ENCODE results near the gene BCAS2. TPM values are rescaled to one million over a fixed set of nuclear protein-coding genes. Genes with fewer than 3 reads are reported as not detected.
"Not testable (repeated sequence)": the region's sequence is repeated elsewhere in the genome, so short reads cannot be mapped to it uniquely, and the experiment has no call there.

Gene BCAS2
- total RNA-seq, 1 donor = 42.3 TPM

DNA sequence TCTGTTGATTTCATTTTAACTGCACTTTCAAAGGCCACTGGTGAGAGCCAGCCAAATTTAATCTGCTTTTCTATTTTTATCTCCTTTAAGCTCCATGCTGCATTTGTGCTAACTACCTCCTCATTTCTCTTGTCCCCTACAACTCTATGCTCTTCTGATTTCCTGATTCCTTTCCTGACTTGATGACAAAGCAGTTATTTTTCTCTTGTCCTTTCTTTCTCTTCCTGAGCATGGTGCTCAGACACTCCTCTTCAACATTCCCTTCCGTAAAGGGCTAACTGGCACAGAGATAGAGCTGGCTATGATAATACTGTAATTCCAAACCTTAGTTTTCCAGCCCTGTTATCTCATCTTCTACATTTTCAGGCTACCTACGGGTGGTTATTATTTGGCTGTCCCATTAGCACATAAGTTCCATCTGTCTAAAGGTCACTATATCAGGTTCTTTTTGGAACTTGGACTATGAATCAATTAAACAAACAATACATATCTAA lies 6.8 kb upstream of the BCAS2 start:
- DNase-seq (ENCODE audit: low read depth) = no peak
- TF ChIP-seq, protein P1, sequence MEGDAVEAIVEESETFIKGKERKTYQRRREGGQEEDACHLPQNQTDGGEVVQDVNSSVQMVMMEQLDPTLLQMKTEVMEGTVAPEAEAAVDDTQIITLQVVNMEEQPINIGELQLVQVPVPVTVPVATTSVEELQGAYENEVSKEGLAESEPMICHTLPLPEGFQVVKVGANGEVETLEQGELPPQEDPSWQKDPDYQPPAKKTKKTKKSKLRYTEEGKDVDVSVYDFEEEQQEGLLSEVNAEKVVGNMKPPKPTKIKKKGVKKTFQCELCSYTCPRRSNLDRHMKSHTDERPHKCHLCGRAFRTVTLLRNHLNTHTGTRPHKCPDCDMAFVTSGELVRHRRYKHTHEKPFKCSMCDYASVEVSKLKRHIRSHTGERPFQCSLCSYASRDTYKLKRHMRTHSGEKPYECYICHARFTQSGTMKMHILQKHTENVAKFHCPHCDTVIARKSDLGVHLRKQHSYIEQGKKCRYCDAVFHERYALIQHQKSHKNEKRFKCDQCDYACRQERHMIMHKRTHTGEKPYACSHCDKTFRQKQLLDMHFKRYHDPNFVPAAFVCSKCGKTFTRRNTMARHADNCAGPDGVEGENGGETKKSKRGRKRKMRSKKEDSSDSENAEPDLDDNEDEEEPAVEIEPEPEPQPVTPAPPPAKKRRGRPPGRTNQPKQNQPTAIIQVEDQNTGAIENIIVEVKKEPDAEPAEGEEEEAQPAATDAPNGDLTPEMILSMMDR (IDR thresholded peaks at IDR 0.05; ENCODE audit: insufficient read depth, low read depth, low read length) = no peak

DNA sequence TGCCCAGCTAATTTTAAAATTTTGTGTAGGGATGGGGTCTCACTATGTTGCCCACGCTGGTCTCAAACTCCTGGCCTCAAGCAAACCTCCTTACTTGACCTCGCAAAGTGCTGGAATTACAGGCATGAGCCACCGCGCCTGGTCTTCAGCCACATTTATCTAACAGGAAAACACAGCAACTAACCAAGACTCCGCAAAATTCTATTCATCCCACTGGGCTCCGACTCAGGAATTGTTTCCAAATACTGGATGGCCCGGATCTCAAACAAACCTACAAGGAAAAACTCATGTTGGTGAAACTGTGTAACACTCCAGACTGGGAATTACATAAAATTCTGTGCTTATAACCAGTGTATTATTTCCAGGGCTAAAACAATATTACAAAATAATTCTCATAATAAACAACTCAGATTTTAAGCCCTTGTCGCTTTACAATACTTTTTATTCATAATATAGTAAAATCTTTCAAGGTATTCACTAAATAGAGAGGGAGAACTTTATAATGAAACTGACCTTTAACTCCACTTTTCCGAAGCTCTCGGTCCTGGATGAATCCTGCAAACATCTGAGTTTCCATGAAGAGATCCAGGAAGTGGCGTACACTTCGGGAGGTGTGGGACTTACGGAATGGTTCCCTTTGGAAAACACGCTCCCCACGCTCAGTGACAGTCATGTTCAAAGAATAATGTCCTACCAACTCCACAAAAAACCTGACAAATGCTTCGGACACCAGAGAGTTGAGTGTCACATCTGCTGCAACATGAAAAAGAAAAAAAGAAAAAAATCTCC lies 6.0 kb upstream of the BCAS2 start:
- H3K4me3 ChIP-seq (ENCODE audit: low read depth, low read length) = no peak overlapping the region
- TF ChIP-seq, protein P1 (IDR thresholded peaks at IDR 0.05; ENCODE audit: insufficient read depth, low read depth, low read length) = no peak
- DNase-seq (ENCODE audit: low read depth) = no peak

More for the DNA sequence above, 6.8 kb upstream of the BCAS2 start:
- H3K4me3 ChIP-seq (ENCODE audit: low read depth, low read length) = no peak overlapping the region

DNA sequence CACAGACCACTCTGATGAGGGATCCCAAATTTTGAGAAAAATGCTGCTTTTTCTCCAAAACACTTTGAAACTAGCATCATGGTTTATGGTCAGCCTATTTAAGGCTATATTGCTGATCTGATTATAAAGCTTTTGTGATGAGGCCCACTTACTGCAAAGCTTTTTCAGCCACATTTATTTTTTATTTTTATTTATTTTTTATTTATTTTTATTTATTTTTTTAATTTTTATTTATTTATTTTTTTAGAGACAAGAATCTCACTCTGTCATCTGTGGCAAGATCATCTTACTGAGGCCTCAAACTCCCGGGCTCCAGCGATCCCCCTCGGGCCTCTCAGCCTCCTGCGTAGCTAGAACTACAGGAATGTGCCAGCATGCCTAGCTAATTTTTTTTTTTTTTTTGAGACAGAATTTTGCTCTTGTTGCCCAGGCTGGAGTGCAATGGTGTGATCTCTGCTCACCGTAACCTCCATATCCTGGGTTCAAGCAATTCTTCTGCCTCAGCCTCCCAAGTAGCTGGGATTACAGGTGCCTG lies 5.2 kb upstream of the BCAS2 start:
- DNase-seq (ENCODE audit: low read depth) = no peak
- H3K4me3 ChIP-seq (ENCODE audit: low read depth, low read length) = no peak overlapping the region
- TF ChIP-seq, protein P1 (IDR thresholded peaks at IDR 0.05; ENCODE audit: insufficient read depth, low read depth, low read length) = no peak

DNA sequence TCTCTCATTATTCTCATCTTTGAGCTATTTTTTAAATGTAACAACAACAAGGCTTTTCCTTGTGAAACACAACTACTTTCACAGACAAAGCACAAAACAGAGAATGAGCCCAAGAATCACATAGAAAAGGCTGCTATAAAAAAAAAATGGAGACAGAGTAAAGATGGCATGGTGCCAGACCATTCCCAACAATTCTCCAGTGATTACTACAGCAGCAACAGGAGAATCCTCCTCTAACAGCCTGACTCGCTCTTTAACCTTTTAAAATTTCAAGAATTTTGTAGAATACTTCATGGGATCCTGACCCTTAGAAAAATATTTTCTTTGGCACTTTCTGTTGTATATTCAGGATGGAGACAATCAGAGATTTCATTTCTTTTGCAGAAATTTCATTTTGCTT lies 3.8 kb upstream of the BCAS2 start:
- no peak overlapping the region for H3K4me3 ChIP-seq (ENCODE audit: low read depth, low read length)
- no peak for DNase-seq (ENCODE audit: low read depth)

DNA sequence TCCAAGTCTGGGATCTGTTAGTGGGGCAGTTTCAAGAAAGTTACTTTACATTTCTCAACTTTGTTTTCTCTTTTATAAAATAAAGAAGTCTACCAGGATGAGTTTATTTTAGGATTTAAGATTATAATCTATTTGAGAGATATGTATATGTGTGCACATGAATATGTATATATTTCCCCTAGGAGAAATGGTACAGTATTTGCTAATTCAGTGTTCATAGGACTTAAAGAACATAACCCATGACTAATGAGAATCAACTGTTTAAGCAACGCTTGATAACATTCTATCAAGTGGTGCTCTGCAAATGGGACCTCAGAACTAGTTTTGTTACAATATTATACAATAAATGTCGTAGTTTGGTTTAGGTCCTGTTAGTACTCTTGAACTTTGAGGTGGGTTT lies 7.0 kb downstream of the BCAS2 start:
- TF ChIP-seq, protein P1 (IDR thresholded peaks at IDR 0.05; ENCODE audit: insufficient read depth, low read depth, low read length) = no peak
- DNase-seq (ENCODE audit: low read depth) = no peak
- H3K4me3 ChIP-seq (ENCODE audit: low read depth, low read length) = no peak overlapping the region

More for the DNA sequence above, 3.8 kb upstream of the BCAS2 start:
- TF ChIP-seq, protein P1 (IDR thresholded peaks at IDR 0.05; ENCODE audit: insufficient read depth, low read depth, low read length) = no peak

DNA sequence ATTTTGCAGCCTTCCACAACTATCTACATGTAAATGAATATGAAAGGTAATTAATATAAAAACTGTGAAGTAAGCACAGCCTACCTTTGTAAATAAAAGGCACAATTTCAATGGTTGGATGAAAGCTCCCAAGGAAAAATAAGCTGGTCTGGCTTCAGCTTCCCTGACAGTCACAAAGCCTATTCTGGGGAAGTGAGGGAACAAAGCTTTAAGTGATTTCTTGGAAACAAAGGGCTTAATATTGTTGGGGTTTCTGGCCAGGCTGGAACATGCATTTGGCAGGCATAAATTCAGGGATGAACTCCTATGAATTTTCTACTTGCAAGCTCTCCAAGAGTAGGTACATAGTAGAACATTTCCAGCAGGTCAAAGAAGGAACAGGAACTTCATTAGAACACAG lies 17.3 kb downstream of the BCAS2 start:
- H3K4me3 ChIP-seq (ENCODE audit: low read depth, low read length) = no peak overlapping the region
- TF ChIP-seq, protein P1 (IDR thresholded peaks at IDR 0.05; ENCODE audit: insufficient read depth, low read depth, low read length) = no peak
- no peak for DNase-seq (ENCODE audit: low read depth)

DNA sequence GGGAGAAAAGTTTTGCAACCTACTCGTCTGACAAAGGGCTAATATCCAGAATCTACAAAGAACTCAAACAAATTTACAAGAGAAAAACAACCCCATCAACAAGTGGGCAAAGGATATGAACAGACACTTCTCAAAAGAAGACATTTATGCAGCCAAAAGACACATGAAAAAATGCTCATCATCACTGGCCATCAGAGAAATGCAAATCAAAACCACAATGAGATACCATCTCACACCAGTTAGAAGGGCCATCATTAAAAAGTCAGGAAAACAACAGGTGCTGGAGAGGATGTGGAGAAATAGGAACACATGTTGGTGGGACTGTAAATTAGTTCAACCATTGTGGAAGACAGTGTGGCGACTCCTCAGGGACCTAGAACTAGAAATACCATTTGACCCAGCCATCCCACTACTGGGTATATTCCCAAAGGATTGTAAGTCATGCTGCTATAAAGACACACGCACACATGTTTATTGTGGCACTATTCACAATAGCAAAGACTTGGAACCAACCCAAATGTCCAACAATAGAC lies 18.4 kb downstream of the BCAS2 start:
- not testable (repeated sequence) for H3K4me3 ChIP-seq (ENCODE audit: low read depth, low read length); DNase-seq (ENCODE audit: low read depth)

Measured in fibroblast of villous mesenchyme (primary cell).